22Rv1 (cell line): ENCODE measurements around the gene VSX2.

ENCODE experiments used
- CTCF ChIP-seq: fragments of 450-650 bp; IDR thresholded peaks from 2 replicates; pipeline ENCODE4 v1.5.1; 2017; ENCODE audit warnings: mild to moderate bottlenecking
- ZFX ChIP-seq: fragments of 450-650 bp; IDR thresholded peaks from 2 replicates; pipeline ENCODE4 v1.6.1; 2017; ENCODE audit warnings: antibody characterized with exemption, borderline replicate concordance

GRCh38 chr14:74240794-74241651, 1.8 kb downstream of the VSX2 start:
- TF ChIP-seq CTCF (no peak), ZFX (no peak)
